ENCODE data around the gene FSD2.

FSD2 gene

GRCh38 chr15:82849556-82850512 is 44.0 kb upstream of the FSD2 start:
- no peak overlapping the region for H3K9ac ChIP-seq (ENCODE audit: low read length)

GRCh38 chr15:82848241-82848993 is 42.5 kb upstream of the FSD2 start:
- Histone ChIP-seq H4K20me1 (ENCODE audit: insufficient read depth, low read length) (no peaks in the 10 kb centered on the region), H3K27ac (ENCODE audit: low read length) (no peak overlapping the region), H3K4me1 (ENCODE audit: low read length) (no peaks in the 10 kb centered on the region), H3K9me2 (replicated peaks; ENCODE audit: insufficient read depth, low read length) (no peaks in the 10 kb centered on the region), H2AFZ (ENCODE audit: low read length) (no peak overlapping the region), H3K9me3 (replicated peaks; ENCODE audit: insufficient read depth, low read length) (no peaks in the 10 kb centered on the region), H3K27me3 (replicated peaks; ENCODE audit: insufficient read depth, low read length) (no peaks in the 10 kb centered on the region), H3K79me2 (ENCODE audit: low read length) (no peaks in the 10 kb centered on the region), H3K4me2 (ENCODE audit: low read depth, low read length) (no peak overlapping the region), H3K36me3 (replicated peaks; ENCODE audit: insufficient read depth, low read length) (no peaks in the 10 kb centered on the region), H3K9ac (ENCODE audit: low read length) (no peak overlapping the region), H3F3A (ENCODE audit: insufficient read depth, low read length) (no peaks in the 10 kb centered on the region), H3K4me3 (ENCODE audit: low read length) (no peak overlapping the region)
- no peak for DNase-seq
- TF ChIP-seq CTCF (IDR thresholded peaks at IDR 0.05; ENCODE audit: low read length) (no peak), EZH2phosphoT487 (IDR thresholded peaks at IDR 0.05; ENCODE audit: low read length) (no peak), EZH2 (optimal IDR thresholded peaks at IDR 0.05; ENCODE audit: low read depth, low read length) (no peak)

More at GRCh38 chr15:82849556-82850512, 44.0 kb upstream of the FSD2 start:
- no peak for TF ChIP-seq EZH2phosphoT487 (IDR thresholded peaks at IDR 0.05; ENCODE audit: low read length)
- TF ChIP-seq CTCF (IDR thresholded peaks at IDR 0.05; ENCODE audit: low read length): peak; percentile 70
- H3K36me3 ChIP-seq (replicated peaks; ENCODE audit: insufficient read depth, low read length): no peaks in the 10 kb centered on the region
- H3K4me3 ChIP-seq (ENCODE audit: low read length): no peak overlapping the region
- H3K9me2 ChIP-seq (replicated peaks; ENCODE audit: insufficient read depth, low read length): no peaks in the 10 kb centered on the region
- H3K9me3 ChIP-seq (replicated peaks; ENCODE audit: insufficient read depth, low read length): no peaks in the 10 kb centered on the region
- DNase-seq: peak; percentile 53
- no peaks in the 10 kb centered on the region for H3K79me2 ChIP-seq (ENCODE audit: low read length)
- no peaks in the 10 kb centered on the region for H4K20me1 ChIP-seq (ENCODE audit: insufficient read depth, low read length)
- no peaks in the 10 kb centered on the region for H3F3A ChIP-seq (ENCODE audit: insufficient read depth, low read length)
- no peaks in the 10 kb centered on the region for H3K27me3 ChIP-seq (replicated peaks; ENCODE audit: insufficient read depth, low read length)
- no peak overlapping the region for H3K4me2 ChIP-seq (ENCODE audit: low read depth, low read length)
- no peaks in the 10 kb centered on the region for H3K4me1 ChIP-seq (ENCODE audit: low read length)
- no peak overlapping the region for H3K27ac ChIP-seq (ENCODE audit: low read length)
- H2AFZ ChIP-seq (ENCODE audit: low read length): peak overlapping the region; percentile 25

- Histone ChIP-seq H3K4me2 (ENCODE audit: low read depth, low read length) (no peak overlapping the region), H3K4me3 (ENCODE audit: low read length) (no peak overlapping the region), H3K79me2 (ENCODE audit: low read length) (no peaks in the 10 kb centered on the region), H3K9ac (ENCODE audit: low read length) (no peak overlapping the region), H2AFZ (ENCODE audit: low read length) (no peak overlapping the region), H3K27ac (ENCODE audit: low read length) (no peak overlapping the region), H3K4me1 (ENCODE audit: low read length) (no peaks in the 10 kb centered on the region), H3K9me2 (replicated peaks; ENCODE audit: insufficient read depth, low read length) (no peaks in the 10 kb centered on the region), H4K20me1 (ENCODE audit: insufficient read depth, low read length) (no peaks in the 10 kb centered on the region), H3K27me3 (replicated peaks; ENCODE audit: insufficient read depth, low read length) (no peaks in the 10 kb centered on the region), H3K36me3 (replicated peaks; ENCODE audit: insufficient read depth, low read length) (no peaks in the 10 kb centered on the region), H3K9me3 (replicated peaks; ENCODE audit: insufficient read depth, low read length) (no peaks in the 10 kb centered on the region), H3F3A (ENCODE audit: insufficient read depth, low read length) (no peaks in the 10 kb centered on the region)
- TF ChIP-seq EZH2phosphoT487 (IDR thresholded peaks at IDR 0.05; ENCODE audit: low read length) (no peak), EZH2 (optimal IDR thresholded peaks at IDR 0.05; ENCODE audit: low read depth, low read length) (no peak), CTCF (IDR thresholded peaks at IDR 0.05; ENCODE audit: low read length) (no peak)
- no peak for DNase-seq
Measured at GRCh38 chr15:82847703-82848102, 41.8 kb upstream of the FSD2 start.
